ENCODE results near the gene PMP22. TPM values are rescaled to one million over a fixed set of nuclear protein-coding genes. Genes with fewer than 3 reads are reported as not detected.

PMP22 gene
- total RNA-seq, 1 donor from 2014 or later, result 4.3 TPM

GRCh38 chr17:15309236-15309635 is 44.1 kb upstream of the PMP22 start:
- Mint-ChIP-seq H3K36me3 (no peaks in the 10 kb centered on the region), H3K4me1 (peaks cover 4% of the 10 kb centered on the region), H3K9me3 (no peaks in the 10 kb centered on the region), H3K27ac (no peak overlapping the region), H3K4me3 (no peak overlapping the region), H3K27me3 (ENCODE audit: insufficient read depth, low read depth) (no peaks in the 10 kb centered on the region)
- DNase-seq (ENCODE audit: low spot score), result no peak
- H4K20me1 ChIP-seq (ENCODE audit: low read depth), result no peaks in the 10 kb centered on the region
- H3K79me2 ChIP-seq (ENCODE audit: low read depth), result no peaks in the 10 kb centered on the region
- H3K4me3 ChIP-seq, result no peak overlapping the region
- no peak overlapping the region for H2AFZ ChIP-seq (replicated peaks)
- H3K9me3 ChIP-seq (ENCODE audit: low read depth), result no peaks in the 10 kb centered on the region
- H3K27ac ChIP-seq, result no peak overlapping the region
- TF ChIP-seq CTCF (IDR thresholded peaks at IDR 0.05) (no peak), EZH2phosphoT487 (IDR thresholded peaks at IDR 0.05) (no peak), EZH2 (IDR thresholded peaks at IDR 0.05) (no peak)
- no peaks in the 10 kb centered on the region for H3K27me3 ChIP-seq
- H3K4me2 ChIP-seq, result no peak overlapping the region
- no peaks in the 10 kb centered on the region for H3K36me3 ChIP-seq
- no peaks in the 10 kb centered on the region for H3K4me1 ChIP-seq
- H3K9ac ChIP-seq, result no peak overlapping the region
- H3F3A ChIP-seq (ENCODE audit: low read depth), result no peaks in the 10 kb centered on the region

DNA sequence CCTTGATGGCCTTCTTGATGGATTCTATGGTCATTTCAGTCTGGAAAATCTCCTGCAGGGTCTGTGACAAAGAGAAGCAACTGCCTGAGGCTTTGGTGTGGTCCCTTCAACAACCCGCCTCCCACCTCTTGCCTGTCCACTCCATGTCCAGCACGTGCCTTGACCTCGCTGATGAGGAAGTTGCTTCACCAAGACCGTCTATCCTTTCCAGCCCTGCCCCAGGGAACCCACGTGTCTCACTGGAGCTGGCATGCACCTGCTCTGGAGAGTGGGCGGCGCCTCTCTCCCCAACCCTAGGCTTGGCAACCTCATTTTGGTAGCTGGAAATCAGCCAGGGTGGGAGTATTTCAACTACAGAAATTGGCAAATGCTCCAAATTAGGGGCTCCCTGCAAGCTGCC is 43.6 kb upstream of the PMP22 start:
- TF ChIP-seq EZH2 (IDR thresholded peaks at IDR 0.05) (no peak), CTCF (IDR thresholded peaks at IDR 0.05) (no peak)
- Histone ChIP-seq H3K9me3 (ENCODE audit: low read depth) (no peaks in the 10 kb centered on the region), H3K4me1 (no peaks in the 10 kb centered on the region), H3K4me2 (no peak overlapping the region), H3K79me2 (ENCODE audit: low read depth) (no peaks in the 10 kb centered on the region), H3F3A (ENCODE audit: low read depth) (no peaks in the 10 kb centered on the region), H3K4me3 (no peak overlapping the region), H2AFZ (replicated peaks) (no peak overlapping the region), H3K36me3 (no peaks in the 10 kb centered on the region), H4K20me1 (ENCODE audit: low read depth) (no peaks in the 10 kb centered on the region), H3K9ac (no peak overlapping the region), H3K27me3 (no peaks in the 10 kb centered on the region), H3K27ac (no peak overlapping the region)
- Mint-ChIP-seq H3K4me1 (peaks cover 4% of the 10 kb centered on the region), H3K27ac (no peak overlapping the region), H3K27me3 (ENCODE audit: insufficient read depth, low read depth) (no peaks in the 10 kb centered on the region), H3K4me3 (no peak overlapping the region), H3K9me3 (no peaks in the 10 kb centered on the region), H3K36me3 (no peaks in the 10 kb centered on the region)
- DNase-seq (ENCODE audit: low spot score), result no peak

DNA sequence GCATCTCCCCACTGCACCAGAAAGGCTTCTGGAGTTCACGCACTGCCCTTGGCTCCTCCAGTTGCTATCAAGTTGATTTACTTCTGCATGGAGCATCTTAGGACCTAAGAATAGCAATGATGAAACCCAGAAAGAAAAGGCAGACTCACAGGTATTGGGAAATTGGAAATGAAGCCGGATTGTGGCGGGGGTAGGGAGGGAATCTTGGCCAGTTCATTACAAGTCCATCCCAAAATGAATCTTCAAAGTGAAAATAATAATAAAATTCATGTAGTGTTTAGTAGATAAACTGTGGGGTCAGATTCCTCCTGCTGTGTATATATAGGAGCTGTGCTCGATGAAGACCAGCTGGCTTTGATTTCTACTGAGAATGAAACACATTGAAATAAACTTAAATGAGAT is 42.6 kb upstream of the PMP22 start:
- no peaks in the 10 kb centered on the region for H4K20me1 ChIP-seq (ENCODE audit: low read depth)
- no peak for DNase-seq (ENCODE audit: low spot score)
- H3K9me3 ChIP-seq (ENCODE audit: low read depth), result no peaks in the 10 kb centered on the region
- H3K4me3 ChIP-seq, result no peak overlapping the region
- no peaks in the 10 kb centered on the region for H3K4me1 ChIP-seq
- no peaks in the 10 kb centered on the region for H3K36me3 ChIP-seq
- no peak overlapping the region for H3K4me2 ChIP-seq
- no peaks in the 10 kb centered on the region for H3F3A ChIP-seq (ENCODE audit: low read depth)
- no peak overlapping the region for H3K9ac ChIP-seq
- H3K4me3 Mint-ChIP-seq, result no peak overlapping the region
- no peak overlapping the region for H3K27ac Mint-ChIP-seq
- no peak overlapping the region for H3K27ac ChIP-seq
- H2AFZ ChIP-seq (replicated peaks), result no peak overlapping the region
- no peaks in the 10 kb centered on the region for H3K79me2 ChIP-seq (ENCODE audit: low read depth)
- H3K36me3 Mint-ChIP-seq, result no peaks in the 10 kb centered on the region
- H3K27me3 Mint-ChIP-seq (ENCODE audit: insufficient read depth, low read depth), result no peaks in the 10 kb centered on the region
- TF ChIP-seq CTCF (IDR thresholded peaks at IDR 0.05) (no peak), EZH2phosphoT487 (IDR thresholded peaks at IDR 0.05) (no peak)
- H3K4me1 Mint-ChIP-seq, result peaks cover 10% of the 10 kb centered on the region
- H3K27me3 ChIP-seq, result no peaks in the 10 kb centered on the region
- no peaks in the 10 kb centered on the region for H3K9me3 Mint-ChIP-seq

GRCh38 chr17:15303851-15304250 is 38.7 kb upstream of the PMP22 start:
- TF ChIP-seq EZH2 (IDR thresholded peaks at IDR 0.05) (no peak), EZH2phosphoT487 (IDR thresholded peaks at IDR 0.05) (no peak), CTCF (IDR thresholded peaks at IDR 0.05) (no peak)
- H3K36me3 ChIP-seq, result no peaks in the 10 kb centered on the region
- Mint-ChIP-seq H3K4me1 (peaks cover 12% of the 10 kb centered on the region), H3K27me3 (ENCODE audit: insufficient read depth, low read depth) (peaks cover 5% of the 10 kb centered on the region), H3K4me3 (no peak overlapping the region), H3K36me3 (no peaks in the 10 kb centered on the region), H3K27ac (no peak overlapping the region), H3K9me3 (no peaks in the 10 kb centered on the region)
- no peak for DNase-seq (ENCODE audit: low spot score)
- no peaks in the 10 kb centered on the region for H4K20me1 ChIP-seq (ENCODE audit: low read depth)
- H3K27ac ChIP-seq, result no peak overlapping the region
- no peak overlapping the region for H3K9ac ChIP-seq
- no peaks in the 10 kb centered on the region for H3K27me3 ChIP-seq
- no peak overlapping the region for H2AFZ ChIP-seq (replicated peaks)
- H3K9me3 ChIP-seq (ENCODE audit: low read depth), result no peaks in the 10 kb centered on the region
- H3K79me2 ChIP-seq (ENCODE audit: low read depth), result no peaks in the 10 kb centered on the region
- no peak overlapping the region for H3K4me2 ChIP-seq
- no peak overlapping the region for H3K4me3 ChIP-seq
- no peaks in the 10 kb centered on the region for H3F3A ChIP-seq (ENCODE audit: low read depth)
- no peaks in the 10 kb centered on the region for H3K4me1 ChIP-seq

All from neural progenitor cell (in vitro differentiated cells).